BE2C (cell line): ENCODE measurements around the gene TSC1.

ENCODE experiments used
- DNase-seq: peaks from one replicate; pipeline ENCODE4 v3.0.0-alpha.2; 2020
- H3K27me3 ChIP-seq: fragments of 250-450 bp; sonication (Bioruptor Pico); 2 replicates; pipeline ENCODE4 v1.5.1; 2020; ENCODE audit warnings: mild to moderate bottlenecking
- H3K36me3 ChIP-seq: fragments of 250-450 bp; sonication (Bioruptor Pico); 2 replicates; pipeline ENCODE4 v1.5.1; 2020; ENCODE audit warnings: mild to moderate bottlenecking
- H3K4me1 ChIP-seq: fragments of 250-450 bp; sonication (Bioruptor Pico); 2 replicates; pipeline ENCODE4 v1.5.1; 2020
- H3K4me3 ChIP-seq: 2 replicates; pipeline ENCODE4 v1.5.1; 2011; ENCODE audit warnings: low read depth, low read length
- H3K9me3 ChIP-seq: fragments of 250-450 bp; sonication (Bioruptor Pico); 2 replicates; pipeline ENCODE4 v1.5.1; 2020
- TF ChIP-seq, protein P1 (sequence below): IDR thresholded peaks from 2 replicates; pipeline ENCODE4 v1.5.1; 2012; ENCODE audit warnings: mild to moderate bottlenecking, low read depth, low read length

The TSC1 gene

GRCh38 chr9:132866898-132867297, 77.5 kb downstream of the TSC1 start:
- no peaks in the 10 kb centered on the region for H3K36me3 ChIP-seq
- TF ChIP-seq, protein P1, sequence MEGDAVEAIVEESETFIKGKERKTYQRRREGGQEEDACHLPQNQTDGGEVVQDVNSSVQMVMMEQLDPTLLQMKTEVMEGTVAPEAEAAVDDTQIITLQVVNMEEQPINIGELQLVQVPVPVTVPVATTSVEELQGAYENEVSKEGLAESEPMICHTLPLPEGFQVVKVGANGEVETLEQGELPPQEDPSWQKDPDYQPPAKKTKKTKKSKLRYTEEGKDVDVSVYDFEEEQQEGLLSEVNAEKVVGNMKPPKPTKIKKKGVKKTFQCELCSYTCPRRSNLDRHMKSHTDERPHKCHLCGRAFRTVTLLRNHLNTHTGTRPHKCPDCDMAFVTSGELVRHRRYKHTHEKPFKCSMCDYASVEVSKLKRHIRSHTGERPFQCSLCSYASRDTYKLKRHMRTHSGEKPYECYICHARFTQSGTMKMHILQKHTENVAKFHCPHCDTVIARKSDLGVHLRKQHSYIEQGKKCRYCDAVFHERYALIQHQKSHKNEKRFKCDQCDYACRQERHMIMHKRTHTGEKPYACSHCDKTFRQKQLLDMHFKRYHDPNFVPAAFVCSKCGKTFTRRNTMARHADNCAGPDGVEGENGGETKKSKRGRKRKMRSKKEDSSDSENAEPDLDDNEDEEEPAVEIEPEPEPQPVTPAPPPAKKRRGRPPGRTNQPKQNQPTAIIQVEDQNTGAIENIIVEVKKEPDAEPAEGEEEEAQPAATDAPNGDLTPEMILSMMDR: no peak
- H3K9me3 ChIP-seq: no peaks in the 10 kb centered on the region
- no peaks in the 10 kb centered on the region for H3K4me1 ChIP-seq
- H3K4me3 ChIP-seq: no peak overlapping the region
- no peak for DNase-seq
- no peaks in the 10 kb centered on the region for H3K27me3 ChIP-seq

- no peak for DNase-seq
- Histone ChIP-seq H3K9me3 (no peaks in the 10 kb centered on the region), H3K27me3 (no peaks in the 10 kb centered on the region), H3K4me3 (no peak overlapping the region), H3K4me1 (no peaks in the 10 kb centered on the region; the same call in 1 of the 2 replicates), H3K36me3 (no peaks in the 10 kb centered on the region)
- TF ChIP-seq, protein P1: no peak
Measured at GRCh38 chr9:132864691-132865090, 79.7 kb downstream of the TSC1 start.

- TF ChIP-seq, protein P1: no peak
- no peaks in the 10 kb centered on the region for H3K27me3 ChIP-seq
- no peak overlapping the region for H3K4me3 ChIP-seq
- H3K9me3 ChIP-seq: no peaks in the 10 kb centered on the region
- DNase-seq: no peak
- H3K4me1 ChIP-seq: no peaks in the 10 kb centered on the region; the same call in 1 of the 2 replicates
- no peaks in the 10 kb centered on the region for H3K36me3 ChIP-seq
Measured at GRCh38 chr9:132864277-132864676, 80.1 kb downstream of the TSC1 start.

DNA sequence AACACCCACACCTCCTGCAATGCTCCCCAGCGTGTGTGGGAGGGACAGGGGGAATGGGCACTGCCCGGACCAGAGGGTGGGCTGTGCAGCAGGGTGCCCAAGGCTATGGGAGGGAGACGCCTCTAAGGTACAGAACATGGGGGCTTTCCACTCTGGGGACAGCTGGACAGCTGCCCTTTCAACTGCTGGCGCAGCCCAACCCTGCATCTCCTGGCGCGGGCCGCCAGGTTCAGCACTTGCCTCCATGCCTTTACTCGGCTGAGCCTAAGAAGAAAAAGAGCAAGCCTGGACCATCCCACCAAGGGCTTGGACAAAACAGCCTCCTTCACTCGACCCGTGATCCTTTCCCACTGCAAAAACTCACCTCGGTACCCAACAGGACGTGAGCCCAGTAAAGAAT, 81.3 kb downstream of the TSC1 start:
- TF ChIP-seq, protein P1: no peak
- no peaks in the 10 kb centered on the region; the same call in 1 of the 2 replicates for H3K4me1 ChIP-seq
- no peak for DNase-seq
- no peaks in the 10 kb centered on the region for H3K27me3 ChIP-seq
- H3K4me3 ChIP-seq: no peak overlapping the region
- H3K9me3 ChIP-seq: no peaks in the 10 kb centered on the region
- H3K36me3 ChIP-seq: no peaks in the 10 kb centered on the region

DNA sequence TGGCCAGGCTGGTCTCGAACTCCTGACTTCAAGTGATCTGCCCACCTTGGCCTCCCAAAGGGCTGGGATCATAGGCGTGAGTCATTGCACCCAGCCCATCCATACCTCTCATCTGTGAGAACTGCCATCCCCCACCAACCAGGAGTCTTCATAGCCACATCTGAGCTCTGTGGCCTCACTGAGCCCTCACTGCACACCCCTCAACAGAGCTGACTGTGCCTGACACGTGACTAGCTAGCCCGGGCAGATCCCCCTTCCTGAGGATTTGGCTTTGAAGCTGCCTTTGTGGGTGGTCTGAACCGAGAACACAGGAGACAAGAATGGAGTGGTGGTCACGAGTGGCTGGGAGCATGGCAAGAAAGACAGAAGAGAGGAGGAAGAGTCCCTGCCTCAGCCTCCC, 81.9 kb downstream of the TSC1 start:
- H3K36me3 ChIP-seq: no peaks in the 10 kb centered on the region
- no peaks in the 10 kb centered on the region; the same call in 1 of the 2 replicates for H3K4me1 ChIP-seq
- TF ChIP-seq, protein P1: no peak
- no peak for DNase-seq
- no peak overlapping the region for H3K4me3 ChIP-seq
- H3K27me3 ChIP-seq: no peaks in the 10 kb centered on the region
- H3K9me3 ChIP-seq: no peaks in the 10 kb centered on the region

- Histone ChIP-seq H3K4me1 (no peaks in the 10 kb centered on the region; the same call in 1 of the 2 replicates), H3K27me3 (no peaks in the 10 kb centered on the region), H3K4me3 (no peak overlapping the region), H3K9me3 (no peaks in the 10 kb centered on the region), H3K36me3 (no peaks in the 10 kb centered on the region)
- TF ChIP-seq, protein P1: no peak
- no peak for DNase-seq
Measured at GRCh38 chr9:132861666-132862065, 82.8 kb downstream of the TSC1 start.
